HepG2 (cell line): Measurements from ENCODE around the gene NDUFAF3. TPM values are rescaled to one million over a fixed set of nuclear protein-coding genes. Genes with fewer than 3 reads are reported as not detected.

Source experiments
- ATAC-seq: fragments of 200-7000 bp; cut with Tn5 transposase; 3 replicates; pipeline ENCODE4 v1.9.1; 2020; ENCODE audit warnings: mild to moderate bottlenecking, moderate library complexity
- BruUV-seq: library from RNA; stranded (reverse); fragments of 400-500 nt; replicated peaks from 2 replicates; lab custom pipeline; 2021; lab: Mats Ljungman, UMichigan
- CTCF ChIA-PET: fragments of 300-600 bp; formaldehyde crosslinking; extraction: SDS; loops from one replicate; lab custom pipeline; 2021; ENCODE audit warnings: low total read pairs, inconsistent platforms, low intra/inter-chr PET ratio; lab: Yijun Ruan, JAX
- POLR2A ChIA-PET: fragments of 350-600 bp; sonication (Branson Sonifier 250); formaldehyde crosslinking; loops from one replicate; lab custom pipeline; 2020; ENCODE audit warnings: antibody characterized with exemption, inconsistent platforms; lab: Yijun Ruan, JAX
- DNase-seq: peaks from one replicate; pipeline ENCODE4 v3.0.0-alpha.2; 2015; ENCODE audit warnings: low spot score
- FAIRE-seq: peaks from 3 replicates; lab custom pipeline; 2011; peaks lifted over from hg19 to GRCh38; lab: Jason Lieb, UNC
- H2AFZ ChIP-seq: one replicate; pipeline ENCODE4 v1.6.1; 2011; ENCODE audit warnings: low read length, inconsistent platforms
- H3K27ac ChIP-seq: fragments of 300-600 bp; 3 replicates; pipeline ENCODE4 v1.8.0; 2011; ENCODE audit warnings: mixed run types, mild to moderate bottlenecking, mixed read lengths, low read length, inconsistent platforms; ENCODE audit not compliant: insufficient read depth; ENCODE audit errors: extremely low read length
- H3K27me3 ChIP-seq, 2 experiments: fragments of 200-600 bp in 1 of 2; 2 replicates in 1 of 2; 3 replicates in 1 of 2; pipeline versions ENCODE4 v1.6.0 to v1.8.0; 2011; ENCODE audit warnings: low read length in 2 of 2, mild to moderate bottlenecking in 2 of 2, moderate library complexity in 2 of 2, inconsistent platforms in 1 of 2; ENCODE audit not compliant: insufficient read depth in 2 of 2, control insufficient read depth in 1 of 2
- H3K36me3 ChIP-seq, 2 experiments: fragments of 200-600 bp in 1 of 2; replicated peaks in 1 of 2; 2 replicates in 1 of 2; 3 replicates in 1 of 2; pipeline versions ENCODE4 v1.5.1 to v1.8.0; 2011; ENCODE audit warnings: low read length in 2 of 2, inconsistent platforms in 1 of 2; ENCODE audit not compliant: insufficient read depth in 2 of 2, control insufficient read depth in 1 of 2
- H3K4me1 ChIP-seq: 2 replicates; pipeline ENCODE4 v1.5.1; 2012; ENCODE audit warnings: low read length, inconsistent platforms; ENCODE audit not compliant: insufficient read depth
- H3K4me2 ChIP-seq: 2 replicates; pipeline ENCODE4 v1.6.0; 2011; ENCODE audit warnings: low read depth, low read length, inconsistent platforms
- H3K4me3 ChIP-seq, 3 experiments: fragments of 200-600 bp in 1 of 3; sonication (generic), shearing (Covaris generic) in 1 of 3; replicated peaks in 1 of 3; 2 replicates each; pipeline ENCODE4 v1.5.1; 2011 to 2016; ENCODE audit warnings: low read length in 3 of 3, inconsistent platforms in 2 of 3, low read depth in 2 of 3, mild to moderate bottlenecking in 2 of 3, control low read depth in 1 of 3, mixed read lengths in 1 of 3; ENCODE audit not compliant: insufficient read depth in 1 of 3
- H3K79me2 ChIP-seq: one replicate; pipeline ENCODE4 v1.6.1; 2011; ENCODE audit warnings: low read length, inconsistent platforms; ENCODE audit not compliant: insufficient read depth
- H3K9ac ChIP-seq: 2 replicates; pipeline ENCODE4 v1.6.0; 2011; ENCODE audit warnings: mild to moderate bottlenecking, low read depth, low read length, inconsistent platforms; ENCODE audit not compliant: insufficient read depth
- H3K9me3 ChIP-seq: 2 replicates; pipeline ENCODE4 v1.5.1; 2012; ENCODE audit warnings: mild to moderate bottlenecking, low read length
- H4K20me1 ChIP-seq: 2 replicates; pipeline ENCODE4 v1.6.0; 2011; ENCODE audit warnings: inconsistent platforms, mild to moderate bottlenecking, low read length, moderate library complexity; ENCODE audit not compliant: insufficient read depth
- ARID2 ChIP-seq: sonication (generic); formaldehyde crosslinking; IDR thresholded peaks from 2 replicates; pipeline ENCODE4 v1.8.1; 2022; ENCODE audit warnings: mild to moderate bottlenecking, missing genetic modification reagents, borderline replicate concordance
- DMTF1 ChIP-seq: sonication (generic); formaldehyde crosslinking; IDR thresholded peaks from 2 replicates; pipeline ENCODE4 v1.4.0; 2020; ENCODE audit warnings: mild to moderate bottlenecking, missing genetic modification reagents
- NR2F6 ChIP-seq, 2 experiments: IDR thresholded peaks; 2 replicates each; pipeline ENCODE4 v1.6.1; 2016; ENCODE audit warnings: antibody characterized with exemption in 1 of 2, mild to moderate bottlenecking in 1 of 2
- POLR2AphosphoS5 ChIP-seq: IDR thresholded peaks from 2 replicates; pipeline ENCODE4 v1.6.1; 2012; ENCODE audit warnings: low read depth, low read length
- RFX3 ChIP-seq: IDR thresholded peaks from 2 replicates; pipeline ENCODE4 v1.6.1; 2016; ENCODE audit warnings: missing biosample characterization, missing genetic modification reagents
- SYNCRIP ChIP-seq: fragments of 200-400 bp; formaldehyde crosslinking; IDR thresholded peaks from 2 replicates; pipeline ENCODE4 v1.6.1; 2018; ENCODE audit warnings: mild to moderate bottlenecking, low read depth, low read length; ENCODE audit not compliant: insufficient read depth
- THAP8 ChIP-seq: sonication (generic); formaldehyde crosslinking; IDR thresholded peaks from 2 replicates; pipeline ENCODE4 v1.5.1; 2020; ENCODE audit warnings: missing genetic modification reagents, mild to moderate bottlenecking, borderline replicate concordance
- TOE1 ChIP-seq: sonication (generic); formaldehyde crosslinking; IDR thresholded peaks from 2 replicates; pipeline ENCODE4 v1.4.0; 2020; ENCODE audit warnings: mild to moderate bottlenecking, missing genetic modification reagents
- YEATS2 ChIP-seq: sonication (generic); formaldehyde crosslinking; IDR thresholded peaks from 2 replicates; pipeline ENCODE4 v1.4.0; 2020; ENCODE audit warnings: missing genetic modification reagents, borderline replicate concordance
- ZC3H13 ChIP-seq: sonication (generic); formaldehyde crosslinking; IDR thresholded peaks from 2 replicates; pipeline ENCODE4 v1.8.1; 2023; ENCODE audit warnings: mild to moderate bottlenecking, missing genetic modification reagents, moderate library complexity
- ZNF234 ChIP-seq: sonication (generic); formaldehyde crosslinking; conservative IDR thresholded peaks from 2 replicates; pipeline ENCODE4 v1.5.1; 2020; ENCODE audit warnings: mild to moderate bottlenecking, missing genetic modification reagents
- ZNF34 ChIP-seq: sonication (generic); formaldehyde crosslinking; IDR thresholded peaks from 2 replicates; pipeline ENCODE4 v1.4.0; 2020; ENCODE audit warnings: mild to moderate bottlenecking, missing genetic modification reagents, borderline replicate concordance
- ZNF563 ChIP-seq: sonication (generic); formaldehyde crosslinking; IDR thresholded peaks from 2 replicates; pipeline ENCODE4 v1.8.0; 2022; ENCODE audit warnings: mild to moderate bottlenecking, moderate library complexity, missing genetic modification reagents
- ZNF775 ChIP-seq: sonication (generic); formaldehyde crosslinking; IDR thresholded peaks from 2 replicates; pipeline ENCODE4 v1.4.0; 2020; ENCODE audit warnings: missing genetic modification reagents, mild to moderate bottlenecking, moderate library complexity, borderline replicate concordance
- ZNF792 ChIP-seq: IDR thresholded peaks from 2 replicates; pipeline ENCODE4 v1.6.1; 2016
- WGBS: methylation state at CpG from one replicate; pipeline ENCODE4 v1.1.6; 2017; ENCODE audit warnings: low lambda C conversion rate; 5-methylcytosine and 5-hydroxymethylcytosine counted together
- in situ Hi-C: cut with HindIII; loops from 2 replicates; pipeline ENCODE4 v1.10.0; 2017; ENCODE audit warnings: low pct_unique_long_range_greater_than_20kb; ENCODE audit not compliant: extremely low pct_ligation_motif_present
- intact Hi-C: fragments of 100-400 bp; cut with micrococcal nuclease; formaldehyde crosslinking; loops from one replicate; pipeline ENCODE4 v1.10.0; 2022; ENCODE audit not compliant: unreplicated experiment
- polyA plus RNA-seq, 8 experiments: library from polyadenylated mRNA; depleted of rRNA in 3 of 8; stranded (reverse) in 7 of 8; unstranded in 1 of 8; fragments of >200 nt; fragmentation: Illumina TruSeq in 4 of 8; extraction: Trizol in 4 of 8; gene quantifications; 2 replicates each; pipeline versions ENCODE4 v1.2.1 to v1.2.3, GENCODE V29; 2011 to 2016; ENCODE audit warnings: low read depth in 4 of 8, missing spikeins in 1 of 8, mixed read lengths in 1 of 8; ENCODE audit not compliant: insufficient read depth in 1 of 8
- total RNA-seq, 5 experiments: library from RNA; depleted of rRNA; stranded (reverse); fragments of >200 nt; fragmentation: Illumina TruSeq; extraction: Trizol; gene quantifications; 2 replicates each; pipeline ENCODE4 v1.2.3, GENCODE V29; 2016; ENCODE audit warnings: low read depth in 1 of 5
- TF ChIP-seq, protein P1 (sequence below): sonication (generic); formaldehyde crosslinking; conservative IDR thresholded peaks from 2 replicates; pipeline ENCODE4 v1.4.0; 2020; ENCODE audit warnings: missing genetic modification reagents
- TF ChIP-seq, protein P2 (sequence below): sonication (generic); formaldehyde crosslinking; IDR thresholded peaks from 2 replicates; pipeline ENCODE4 v1.4.0; 2020; ENCODE audit warnings: mild to moderate bottlenecking, missing genetic modification reagents

Gene NDUFAF3
- total and polyA plus RNA-seq, 2 of the 13 experiments (the other 11 are each of a cell fraction or from before 2014, with no cell fraction given), result 39.0 to 50.0 TPM

DNA sequence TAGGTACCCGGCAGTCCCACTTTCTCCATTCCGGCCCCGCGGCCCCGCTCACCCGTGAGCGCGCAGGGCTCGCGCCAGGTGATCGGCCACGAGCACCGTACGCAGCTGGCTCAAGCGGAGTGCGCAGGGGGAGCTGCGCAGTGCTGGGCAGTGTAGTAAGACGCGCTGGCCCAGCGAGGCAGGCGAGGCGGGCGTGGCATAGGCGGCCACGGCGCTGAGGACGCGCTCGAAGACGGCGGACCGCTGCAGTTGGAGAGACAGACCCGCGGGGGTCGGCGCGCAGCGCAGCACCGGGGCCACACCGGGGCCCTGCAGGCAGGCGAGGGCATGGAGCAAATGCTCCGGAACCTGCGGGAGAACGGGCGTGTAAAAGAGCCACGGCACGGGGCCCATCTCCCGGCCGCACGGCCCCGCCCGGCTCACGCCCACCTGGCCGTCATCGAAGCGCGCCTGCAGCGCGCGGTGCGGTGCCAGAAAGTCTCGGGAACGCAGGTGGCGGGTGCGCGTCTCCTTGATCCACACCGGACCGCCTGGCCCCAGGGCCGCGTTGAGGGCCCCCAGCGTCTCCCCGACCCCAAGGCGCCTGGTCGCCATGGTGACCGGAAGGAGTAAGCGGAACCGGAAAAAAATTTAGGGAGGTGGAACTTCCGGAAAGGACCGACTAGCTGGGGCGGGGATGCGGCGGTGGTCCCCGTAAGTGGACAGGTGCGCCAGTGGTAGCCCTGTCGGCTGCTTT is 3.8 kb upstream of the NDUFAF3 start, which contains the start of gene DALRD3:
Gene DALRD3, minus strand, starts transcription at position 610 of the 736 bp plus-strand sequence. Its CDS starts 16 bp downstream, at position 594.
- H3K4me3 ChIP-seq, result peak within 1 kb of the TSS; percentile 68 to 96 (median 84)
- CTCF ChIA-PET, result no interaction called here
- peaks cover 28% of the 10 kb centered on the region for H3K4me1 ChIP-seq
- peak within 1 kb of the TSS; percentile 73 for H3K9ac ChIP-seq
- peak within 1 kb of the TSS; percentile 89 for H3K4me2 ChIP-seq
- POLR2A ChIA-PET, result interaction anchor here (2.0 to 11.1 kb wide), 3 partner anchors 9 to 76 kb away, joined by 10 to 280 read pairs (median 10); partner anchors contain the start of genes IMPDH2, QRICH1 and WDR6
- no peaks in the 10 kb centered on the region; a peak in 1 of 5 replicates for H3K27me3 ChIP-seq
- H3K36me3 ChIP-seq, result peaks cover 11 to 30% of the 10 kb centered on the region in 2 experiments
- 0% methylated on average over 17 of the region's 85 CpGs for WGBS
- peak; percentile 29 for ATAC-seq
- peaks cover 24% of the 10 kb centered on the region for H3K79me2 ChIP-seq
- no peak for FAIRE-seq
- DNase-seq, result peak; percentile 72
- peak within 1 kb of the TSS; percentile 55 for H3K27ac ChIP-seq
- H2AFZ ChIP-seq, result no peak within 1 kb of the TSS
- in situ Hi-C loops (no loop called here), intact Hi-C loops (no loop called here)
- no TSS peak for BruUV-seq
- H3K9me3 ChIP-seq, result no peaks in the 10 kb centered on the region
- peaks cover 15% of the 10 kb centered on the region; the same call in 1 of the 2 replicates for H4K20me1 ChIP-seq
- TF ChIP-seq, protein P1, sequence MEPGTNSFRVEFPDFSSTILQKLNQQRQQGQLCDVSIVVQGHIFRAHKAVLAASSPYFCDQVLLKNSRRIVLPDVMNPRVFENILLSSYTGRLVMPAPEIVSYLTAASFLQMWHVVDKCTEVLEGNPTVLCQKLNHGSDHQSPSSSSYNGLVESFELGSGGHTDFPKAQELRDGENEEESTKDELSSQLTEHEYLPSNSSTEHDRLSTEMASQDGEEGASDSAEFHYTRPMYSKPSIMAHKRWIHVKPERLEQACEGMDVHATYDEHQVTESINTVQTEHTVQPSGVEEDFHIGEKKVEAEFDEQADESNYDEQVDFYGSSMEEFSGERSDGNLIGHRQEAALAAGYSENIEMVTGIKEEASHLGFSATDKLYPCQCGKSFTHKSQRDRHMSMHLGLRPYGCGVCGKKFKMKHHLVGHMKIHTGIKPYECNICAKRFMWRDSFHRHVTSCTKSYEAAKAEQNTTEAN (CRISPR knock-in tag), result no peak
- peak; percentile 50; the same call in 1 of the 2 replicates for TF ChIP-seq YEATS2 (CRISPR knock-in tag)
- TF ChIP-seq NR2F6 (IDR thresholded peaks at IDR 0.05), result no peak
- peak; percentile 41; the same call in 1 of the 2 replicates for TF ChIP-seq NR2F6 (CRISPR knock-in tag; IDR thresholded peaks at IDR 0.05)
- TF ChIP-seq ZC3H13 (CRISPR knock-in tag), result peak; percentile 99
- TF ChIP-seq TOE1 (CRISPR knock-in tag), result 0 out of 2 replicates have a peak, but pooled peaks have one; percentile 58
- 0 out of 2 replicates have a peak, but pooled peaks have one; percentile 31 for TF ChIP-seq ARID2
- TF ChIP-seq ZNF563 (CRISPR knock-in tag), result peak; percentile 58; the same call in 1 of the 2 replicates
- 0 out of 2 replicates have a peak, but pooled peaks have one; percentile 55 for TF ChIP-seq ZNF775 (CRISPR knock-in tag)
- peak; percentile 71 for TF ChIP-seq POLR2AphosphoS5
- no peak for TF ChIP-seq ZNF234 (CRISPR knock-in tag)
- TF ChIP-seq, protein P2, sequence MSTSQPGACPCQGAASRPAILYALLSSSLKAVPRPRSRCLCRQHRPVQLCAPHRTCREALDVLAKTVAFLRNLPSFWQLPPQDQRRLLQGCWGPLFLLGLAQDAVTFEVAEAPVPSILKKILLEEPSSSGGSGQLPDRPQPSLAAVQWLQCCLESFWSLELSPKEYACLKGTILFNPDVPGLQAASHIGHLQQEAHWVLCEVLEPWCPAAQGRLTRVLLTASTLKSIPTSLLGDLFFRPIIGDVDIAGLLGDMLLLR (CRISPR knock-in tag), result peak; percentile 75
- no peak for TF ChIP-seq THAP8 (CRISPR knock-in tag)
- peak; percentile 88 for TF ChIP-seq RFX3 (CRISPR knock-in tag)
- TF ChIP-seq ZNF34 (CRISPR knock-in tag), result no peak
- TF ChIP-seq ZNF792 (CRISPR knock-in tag), result peak; percentile 5; the same call in 1 of the 2 replicates
- no peak for TF ChIP-seq SYNCRIP
- 0 out of 2 replicates have a peak, but pooled peaks have one; percentile 28 for TF ChIP-seq DMTF1 (CRISPR knock-in tag)
